Uterus (tissue), 2 donors: ENCODE data around the gene SPTLC3.

Experiments used
- POLR2A ChIP-seq, 2 donors: fragments of 450-650 bp; IDR thresholded peaks; one replicate each; pipeline ENCODE4 v1.6.1; 2016; ENCODE audit warnings: antibody characterized with exemption in 2 of 2, mild to moderate bottlenecking in 1 of 2, moderate library complexity in 1 of 2
- TF ChIP-seq, protein P1 (sequence below), 4 experiments: fragments of 200-600 bp in 2 of 4; fragments of 450-650 bp in 2 of 4; sonication (generic) in 2 of 4; IDR thresholded peaks; one replicate each; pipeline ENCODE4 v1.5.1; 2016 to 2019; ENCODE audit warnings: antibody characterized with exemption in 4 of 4, mild to moderate bottlenecking in 2 of 4, moderate library complexity in 1 of 4

DNA sequence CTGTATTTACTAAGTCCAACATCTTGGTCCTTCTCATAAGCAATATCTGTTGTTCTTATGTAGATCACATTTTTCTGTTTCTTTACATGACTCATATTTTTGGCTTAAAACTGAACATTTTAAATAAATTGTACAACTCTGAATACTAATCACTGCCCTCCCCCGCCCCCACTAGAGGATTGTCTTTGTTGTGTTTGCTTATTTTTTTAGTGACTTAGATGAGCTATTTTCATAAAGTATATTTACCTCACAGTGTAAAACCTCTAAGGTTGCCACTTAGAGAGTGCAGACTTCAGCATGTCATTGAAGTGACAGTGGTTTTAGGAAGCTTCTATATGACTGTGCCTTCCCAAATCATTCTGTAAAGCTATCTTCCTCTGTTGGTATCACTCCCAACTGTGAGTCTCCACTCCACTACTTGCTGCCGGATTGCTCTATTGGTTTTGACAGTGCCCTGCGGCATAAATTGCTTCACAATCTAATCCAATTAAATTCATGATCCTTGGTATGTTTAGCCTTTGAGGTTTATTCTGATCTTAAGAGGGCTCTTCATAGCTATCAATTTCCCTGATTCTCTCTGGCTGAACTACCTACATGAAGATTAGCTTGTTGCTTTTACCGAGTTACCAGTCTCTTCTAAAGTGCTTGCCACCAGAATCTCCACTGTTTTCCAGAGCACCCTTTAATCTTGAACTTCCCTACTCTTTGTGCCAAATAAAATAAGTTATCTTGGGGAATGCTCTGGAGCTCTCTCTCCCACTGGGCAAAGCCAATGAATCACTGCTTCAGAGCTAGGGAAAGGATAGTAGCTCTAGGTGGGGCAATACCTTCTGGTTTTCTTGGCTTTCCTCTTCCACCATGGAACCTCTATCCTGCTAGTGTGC, 33.0 kb downstream of the SPTLC3 start:
- TF ChIP-seq, protein P1, sequence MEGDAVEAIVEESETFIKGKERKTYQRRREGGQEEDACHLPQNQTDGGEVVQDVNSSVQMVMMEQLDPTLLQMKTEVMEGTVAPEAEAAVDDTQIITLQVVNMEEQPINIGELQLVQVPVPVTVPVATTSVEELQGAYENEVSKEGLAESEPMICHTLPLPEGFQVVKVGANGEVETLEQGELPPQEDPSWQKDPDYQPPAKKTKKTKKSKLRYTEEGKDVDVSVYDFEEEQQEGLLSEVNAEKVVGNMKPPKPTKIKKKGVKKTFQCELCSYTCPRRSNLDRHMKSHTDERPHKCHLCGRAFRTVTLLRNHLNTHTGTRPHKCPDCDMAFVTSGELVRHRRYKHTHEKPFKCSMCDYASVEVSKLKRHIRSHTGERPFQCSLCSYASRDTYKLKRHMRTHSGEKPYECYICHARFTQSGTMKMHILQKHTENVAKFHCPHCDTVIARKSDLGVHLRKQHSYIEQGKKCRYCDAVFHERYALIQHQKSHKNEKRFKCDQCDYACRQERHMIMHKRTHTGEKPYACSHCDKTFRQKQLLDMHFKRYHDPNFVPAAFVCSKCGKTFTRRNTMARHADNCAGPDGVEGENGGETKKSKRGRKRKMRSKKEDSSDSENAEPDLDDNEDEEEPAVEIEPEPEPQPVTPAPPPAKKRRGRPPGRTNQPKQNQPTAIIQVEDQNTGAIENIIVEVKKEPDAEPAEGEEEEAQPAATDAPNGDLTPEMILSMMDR (IDR thresholded peaks at IDR 0.05) = no peak
- no peak for TF ChIP-seq POLR2A (IDR thresholded peaks at IDR 0.05)
